Measurements from ENCODE around the gene ERO1B.

DNA sequence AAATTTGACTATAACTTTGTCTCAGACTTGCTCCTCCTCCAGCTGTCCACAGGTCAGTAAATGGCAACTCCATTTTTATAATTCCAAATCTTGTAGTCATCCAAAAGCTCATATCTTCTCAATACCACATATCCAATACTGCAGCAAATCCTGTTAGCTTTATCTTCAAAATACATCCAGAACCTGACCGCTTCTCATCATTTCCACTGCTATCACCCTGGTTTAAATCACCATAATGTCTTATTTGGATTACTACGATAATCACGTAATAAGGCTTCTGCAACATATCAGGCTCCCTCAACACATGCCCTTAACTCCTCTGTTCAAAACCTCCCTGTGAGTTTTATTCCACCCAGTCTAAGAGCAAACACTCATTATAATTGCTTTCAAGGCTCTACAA, 34.5 kb downstream of the ERO1B start:
- TF ChIP-seq CTCF (IDR thresholded peaks at IDR 0.05) (no peak), POLR2A (IDR thresholded peaks at IDR 0.05) (no peak), POLR2AphosphoS5 (IDR thresholded peaks at IDR 0.05) (no peak)
